Mononuclear cell (primary cell): ENCODE results near the gene ETS2. TPM values are rescaled to one million over a fixed set of nuclear protein-coding genes. Genes with fewer than 3 reads are reported as not detected.

Experiments
- H3K27me3 ChIP-seq: 2 replicates; pipeline ENCODE4 v1.6.0; 2011; ENCODE audit warnings: low read length, control low read depth; ENCODE audit not compliant: insufficient read depth
- H3K4me1 ChIP-seq: 2 replicates; pipeline ENCODE4 v1.5.1; 2011; ENCODE audit warnings: mild to moderate bottlenecking, low read length, control low read depth; ENCODE audit not compliant: insufficient read depth
- H3K4me3 ChIP-seq: 2 replicates; pipeline ENCODE4 v1.5.1; 2011; ENCODE audit warnings: mild to moderate bottlenecking, low read length, moderate library complexity
- H3K9me3 ChIP-seq: 2 replicates; pipeline ENCODE4 v1.5.1; 2011; ENCODE audit warnings: low read depth, mild to moderate bottlenecking, control low read depth, low read length
- total RNA-seq: library from RNA; depleted of rRNA; stranded (reverse); fragments of >200 nt; gene quantifications from one replicate; pipeline ENCODE4 v1.2.3, GENCODE V29; 2012

Gene ETS2
- total RNA-seq, 1 donor: 64.1 TPM

- H3K27me3 ChIP-seq: no peaks in the 10 kb centered on the region
- H3K9me3 ChIP-seq: no peaks in the 10 kb centered on the region
- H3K4me1 ChIP-seq: peaks cover 19% of the 10 kb centered on the region
- no peak overlapping the region for H3K4me3 ChIP-seq
These were observed 56.4 kb downstream of the ETS2 start for GRCh38 chr21:38861989-38862683.

GRCh38 chr21:38863291-38863690, 57.6 kb downstream of the ETS2 start:
- Histone ChIP-seq H3K9me3 (no peaks in the 10 kb centered on the region), H3K4me3 (no peak overlapping the region), H3K27me3 (no peaks in the 10 kb centered on the region), H3K4me1 (peaks cover 19% of the 10 kb centered on the region)

- Histone ChIP-seq H3K4me1 (peaks cover 19% of the 10 kb centered on the region), H3K27me3 (no peaks in the 10 kb centered on the region), H3K9me3 (no peaks in the 10 kb centered on the region), H3K4me3 (no peak overlapping the region)
These were observed 58.2 kb downstream of the ETS2 start for GRCh38 chr21:38863843-38864363.

GRCh38 chr21:38864964-38865363, 59.2 kb downstream of the ETS2 start:
- Histone ChIP-seq H3K4me3 (no peak overlapping the region), H3K4me1 (peaks cover 30% of the 10 kb centered on the region), H3K27me3 (no peaks in the 10 kb centered on the region), H3K9me3 (no peaks in the 10 kb centered on the region)

- Histone ChIP-seq H3K4me1 (peaks cover 12% of the 10 kb centered on the region), H3K27me3 (no peaks in the 10 kb centered on the region), H3K4me3 (no peak overlapping the region), H3K9me3 (no peaks in the 10 kb centered on the region)
These were observed 63.5 kb downstream of the ETS2 start for GRCh38 chr21:38869196-38869595.

GRCh38 chr21:38869946-38870345, 64.2 kb downstream of the ETS2 start:
- no peaks in the 10 kb centered on the region for H3K27me3 ChIP-seq
- no peak overlapping the region for H3K4me3 ChIP-seq
- H3K9me3 ChIP-seq: no peaks in the 10 kb centered on the region
- H3K4me1 ChIP-seq: peaks cover 16% of the 10 kb centered on the region
